K562 (cell line): ENCODE measurements around the gene SLC43A2. TPM values are rescaled to one million over a fixed set of nuclear protein-coding genes. Genes with fewer than 3 reads are reported as not detected.
A peak's percentile ranks its signal among the peaks of the same experiment; 100 is the strongest.

Source experiments
- ATAC-seq: fragments of 200-7000 bp; cut with Tn5 transposase; 3 replicates; pipeline ENCODE4 v1.9.1; 2020; ENCODE audit warnings: moderate library complexity
- BruUV-seq: library from RNA; stranded (reverse); fragments of 400-500 nt; replicated peaks from 2 replicates; lab custom pipeline; 2021; lab: Mats Ljungman, UMichigan
- CTCF ChIA-PET: fragments of 300-600 bp; formaldehyde crosslinking; extraction: SDS; loops from one replicate; lab custom pipeline; 2021; ENCODE audit warnings: low intra/inter-chr PET ratio; lab: Yijun Ruan, JAX
- POLR2A ChIA-PET: fragments of 300-600, 350-650 bp; sonication (Branson Sonifier 250); formaldehyde crosslinking; extraction: SDS; loops from one replicate; lab custom pipeline; 2021; ENCODE audit warnings: antibody characterized with exemption, inconsistent platforms; lab: Yijun Ruan, JAX
- DNase-seq, 4 experiments: peaks; one replicate each; pipeline versions ENCODE4 v3.0.0 to v3.0.0-alpha.2; 2011 to 2018; ENCODE audit warnings: low spot score in 3 of 4, mixed read lengths in 3 of 4; ENCODE audit errors: extremely low read depth in 1 of 4
- FAIRE-seq: peaks from 2 replicates; lab custom pipeline; 2011; peaks lifted over from hg19 to GRCh38; lab: Jason Lieb, UNC
- H2AFZ ChIP-seq: 2 replicates; pipeline ENCODE4 v1.6.0; 2011; ENCODE audit warnings: low read depth, low read length, control low read depth, inconsistent platforms
- H3K27ac ChIP-seq: fragments of 200-600 bp; 3 replicates; pipeline ENCODE4 v1.8.0; 2011; ENCODE audit warnings: low read depth, mild to moderate bottlenecking, control low read depth, inconsistent platforms, low read length, moderate library complexity, mixed read lengths; ENCODE audit errors: extremely low read depth
- H3K27me3 ChIP-seq, 2 experiments: fragments of 300-600 bp in 1 of 2; 2 replicates in 1 of 2; 3 replicates in 1 of 2; pipeline versions ENCODE4 v1.6.0 to v1.8.0; 2011; ENCODE audit warnings: inconsistent platforms in 2 of 2, low read length in 2 of 2, mild to moderate bottlenecking in 1 of 2, mixed read lengths in 1 of 2, moderate library complexity in 1 of 2; ENCODE audit not compliant: control insufficient read depth in 2 of 2, insufficient read depth in 2 of 2
- H3K36me3 ChIP-seq: fragments of 300-600 bp; 3 replicates; pipeline ENCODE4 v1.8.0; 2011; ENCODE audit warnings: mild to moderate bottlenecking, low read length, inconsistent platforms; ENCODE audit not compliant: control insufficient read depth, insufficient read depth
- H3K4me1 ChIP-seq, 2 experiments: fragments of 200-600 bp in 1 of 2; replicated peaks in 1 of 2; 2 replicates in 1 of 2; 3 replicates in 1 of 2; pipeline versions ENCODE4 v1.5.1 to v1.8.0; 2011; ENCODE audit warnings: inconsistent platforms in 2 of 2, low read length in 2 of 2, mild to moderate bottlenecking in 1 of 2, mixed read lengths in 1 of 2, moderate library complexity in 1 of 2; ENCODE audit not compliant: control insufficient read depth in 2 of 2, insufficient read depth in 2 of 2
- H3K4me2 ChIP-seq: 2 replicates; pipeline ENCODE4 v1.6.1; 2011; ENCODE audit warnings: low read length, control low read depth, inconsistent platforms, mixed read lengths; ENCODE audit not compliant: insufficient read depth
- H3K4me3 ChIP-seq: fragments of 200-600 bp; sonication (generic), shearing (Covaris generic); 2 replicates; pipeline ENCODE4 v1.5.1; 2016; ENCODE audit warnings: control low read depth, inconsistent platforms
- H3K79me2 ChIP-seq: fragments of 200-600 bp; 3 replicates; pipeline ENCODE4 v1.8.0; 2011; ENCODE audit warnings: low read length, inconsistent platforms; ENCODE audit not compliant: control insufficient read depth, insufficient read depth
- H3K9ac ChIP-seq, 2 experiments: 2 replicates each; pipeline versions ENCODE4 v1.6.0 to v1.6.1; 2011; ENCODE audit warnings: low read depth in 2 of 2, low read length in 2 of 2, control low read depth in 1 of 2, inconsistent platforms in 1 of 2, mild to moderate bottlenecking in 1 of 2, mixed read lengths in 1 of 2; ENCODE audit not compliant: insufficient read depth in 1 of 2
- H3K9me1 ChIP-seq: one replicate; pipeline ENCODE4 v1.6.0; 2011; ENCODE audit warnings: inconsistent platforms, mild to moderate bottlenecking, low read length, moderate library complexity; ENCODE audit not compliant: control insufficient read depth, insufficient read depth
- H3K9me3 ChIP-seq: replicated peaks from 2 replicates; pipeline ENCODE4 v1.5.1; 2011; ENCODE audit warnings: low read depth, low read length, inconsistent platforms; ENCODE audit not compliant: control insufficient read depth, insufficient read depth
- H4K20me1 ChIP-seq: replicated peaks from 2 replicates; pipeline ENCODE4 v1.6.1; 2011; ENCODE audit warnings: low read length, inconsistent platforms, mixed read lengths; ENCODE audit not compliant: control insufficient read depth, insufficient read depth
- BDP1 ChIP-seq: IDR thresholded peaks from 3 replicates; pipeline ENCODE4 v1.6.1; 2011; ENCODE audit not compliant: insufficient read length, insufficient read depth
- C11orf30 ChIP-seq: fragments of 450-650 bp; IDR thresholded peaks from 2 replicates; pipeline ENCODE4 v1.6.1; 2016; ENCODE audit warnings: low read depth, mild to moderate bottlenecking
- MXD1 ChIP-seq: fragments of 250-450 bp; sonication (Bioruptor Pico); IDR thresholded peaks from 2 replicates; pipeline ENCODE4 v1.8.0; 2021; ENCODE audit warnings: borderline replicate concordance, mild to moderate bottlenecking, moderate library complexity; ENCODE audit not compliant: poor library complexity, severe bottlenecking
- USF1 ChIP-seq: sonication (generic); formaldehyde crosslinking; IDR thresholded peaks from 2 replicates; pipeline ENCODE4 v1.9.0; 2022; ENCODE audit warnings: mild to moderate bottlenecking, missing genetic modification reagents
- ZNF316 ChIP-seq: fragments of 450-650 bp; IDR thresholded peaks from 2 replicates; pipeline ENCODE4 v1.6.1; 2016
- WGBS: fragments of 100-300 bp; shearing (Covaris generic); methylation state at CpG from one replicate; pipeline ENCODE4 v1.1.6; 2016; ENCODE audit warnings: low coverage, mixed read lengths; ENCODE audit not compliant: insufficient coverage; ENCODE audit errors: missing lambda C conversion rate; 5-methylcytosine and 5-hydroxymethylcytosine counted together
- in situ Hi-C: fragments of 300-500 bp; cut with MboI; formaldehyde crosslinking; loops from 4 replicates; pipeline ENCODE4 v1.15.0; 2018; ENCODE audit warnings: inconsistent platforms, mixed read lengths
- intact Hi-C: fragments of 100-400 bp; cut with micrococcal nuclease; formaldehyde crosslinking; loops from 2 replicates; pipeline ENCODE4 v1.14.2; 2022
- polyA plus RNA-seq, 8 experiments: library from polyadenylated mRNA; depleted of rRNA in 4 of 8; stranded (reverse) in 5 of 8; unstranded in 3 of 8; fragments of >200 nt; fragmentation: Nextera tagmentation in 2 of 8; fragmentation: Illumina TruSeq in 1 of 8; extraction: Ambion mirVana in 2 of 8; extraction: Trizol in 1 of 8; gene quantifications; 2 replicates each; pipeline versions ENCODE4 v1.2.1 to v1.2.3, GENCODE V29; 2011 to 2014; ENCODE audit warnings: inconsistent platforms in 1 of 8, missing spikeins in 1 of 8
- total RNA-seq, 7 experiments: library from RNA; depleted of rRNA in 6 of 7; stranded (reverse); fragments of >200 nt in 6 of 7; fragmentation: Illumina TruSeq in 2 of 7; extraction: Trizol in 2 of 7; gene quantifications; 2 replicates each; pipeline versions ENCODE4 v1.2.1 to v1.2.3, GENCODE V29; 2011 to 2021; ENCODE audit warnings: low replicate concordance in 1 of 7

The SLC43A2 gene
- total and polyA plus RNA-seq, 9 of the 15 experiments (the other 6 are each of a cell fraction or from before 2014, with no cell fraction given) = 0.03 to 10.2 (median 3.6) TPM

- 84% methylated on average over 15 of the region's 22 CpGs for WGBS
- H3K9me3 ChIP-seq = no peaks in the 10 kb centered on the region
- peaks cover 39% of the 10 kb centered on the region for H3K79me2 ChIP-seq
- no peak for ATAC-seq
- peaks cover 18% of the 10 kb centered on the region for H4K20me1 ChIP-seq
- peak; percentile 43; the same call in 1 of the 2 replicates for TF ChIP-seq ZNF316
- no peak for TF ChIP-seq USF1 (CRISPR knock-in tag)
- no peak for TF ChIP-seq MXD1 (CRISPR knock-in tag)
- TF ChIP-seq C11orf30 = peak; percentile 29; the same call in 1 of the 2 replicates
- TF ChIP-seq BDP1 = no peak
- H3K36me3 ChIP-seq = peaks cover 46% of the 10 kb centered on the region; the same call in 2 of the 3 replicates
- H3K4me2 ChIP-seq = no peak overlapping the region
- no peaks in the 10 kb centered on the region for H3K27me3 ChIP-seq
- POLR2A ChIA-PET = no interaction called here
- H3K4me3 ChIP-seq = no peak overlapping the region
- no peak overlapping the region for H2AFZ ChIP-seq
- no peak overlapping the region for H3K27ac ChIP-seq
- in situ Hi-C loops (no loop called here), intact Hi-C loops (no loop called here)
- H3K9ac ChIP-seq = no peak overlapping the region; a peak in 1 of 4 replicates
- peaks cover 8 to 27% of the 10 kb centered on the region in 2 experiments; a peak in 4 of 5 replicates for H3K4me1 ChIP-seq
- H3K9me1 ChIP-seq = no peaks in the 10 kb centered on the region
- no peak for DNase-seq
- no TSS peak for BruUV-seq
- FAIRE-seq = no peak
- CTCF ChIA-PET = no interaction called here
Measured at GRCh38 chr17:1557355-1558095, 71.1 kb downstream of the SLC43A2 start.
